Activated CD8-positive, alpha-beta memory T cell treated with anti-CD3 and anti-CD28 coated beads, Interleukin-2, amount 50 U/mL, for 24 hours (primary cell): Measurements from ENCODE around the gene CPLANE2.
"Not testable (repeated sequence)": the region's sequence is repeated elsewhere in the genome, so short reads cannot be mapped to it uniquely, and the experiment has no call there.

ENCODE experiments used
- DNase-seq: peaks from one replicate; pipeline ENCODE4 v3.0.0-alpha.2; 2020; ENCODE audit errors: extremely low read depth

CPLANE2 gene

GRCh38 chr1:16236511-16237342 is at the start of gene CPLANE2:
Gene CPLANE2, minus strand, starts transcription at chr1:16237183. Its CDS starts 441 bp downstream, at chr1:16236742.
- DNase-seq, result peak; percentile 86

DNA sequence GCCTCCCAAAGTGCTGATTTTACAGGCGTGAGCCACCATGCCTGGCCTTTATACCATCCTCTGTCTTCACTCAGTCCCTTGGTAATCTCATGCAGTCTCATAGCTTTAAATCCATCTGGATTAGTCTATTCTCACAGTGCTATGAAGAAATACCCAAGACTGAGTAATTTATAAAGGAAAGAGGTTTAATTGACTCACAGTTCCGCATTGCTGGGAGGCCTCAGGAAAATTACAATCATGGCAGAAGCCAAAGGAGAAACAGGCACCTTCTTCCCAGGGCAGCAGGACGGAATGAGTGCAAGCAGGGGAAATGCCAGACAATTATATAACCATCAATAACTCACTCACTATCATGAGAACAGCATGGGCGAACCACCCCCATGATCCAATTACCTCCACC is 49.1 kb upstream of the CPLANE2 start:
- DNase-seq, result no peak

GRCh38 chr1:16281765-16282164 is 44.8 kb upstream of the CPLANE2 start:
- DNase-seq, result no peak

DNA sequence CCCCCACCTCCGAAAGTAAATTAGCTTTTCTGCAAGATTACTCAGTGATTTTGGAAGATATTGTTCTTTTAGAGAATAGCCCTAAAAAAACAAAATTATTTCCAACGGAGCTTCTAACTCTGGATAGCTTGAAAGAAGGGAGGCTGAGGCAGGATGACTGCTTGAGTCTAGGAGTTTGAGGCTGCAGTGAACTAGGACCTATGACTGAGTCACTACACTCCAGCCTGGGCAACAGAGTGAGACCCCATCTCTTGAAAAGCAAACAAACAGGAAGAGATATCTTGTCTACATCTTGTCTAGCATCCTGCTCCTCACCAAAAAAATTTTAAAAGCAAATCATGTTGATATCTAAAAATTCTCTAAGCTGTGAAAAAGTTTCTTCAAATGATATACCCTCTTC is 42.2 kb upstream of the CPLANE2 start:
- DNase-seq, result no peak

DNA sequence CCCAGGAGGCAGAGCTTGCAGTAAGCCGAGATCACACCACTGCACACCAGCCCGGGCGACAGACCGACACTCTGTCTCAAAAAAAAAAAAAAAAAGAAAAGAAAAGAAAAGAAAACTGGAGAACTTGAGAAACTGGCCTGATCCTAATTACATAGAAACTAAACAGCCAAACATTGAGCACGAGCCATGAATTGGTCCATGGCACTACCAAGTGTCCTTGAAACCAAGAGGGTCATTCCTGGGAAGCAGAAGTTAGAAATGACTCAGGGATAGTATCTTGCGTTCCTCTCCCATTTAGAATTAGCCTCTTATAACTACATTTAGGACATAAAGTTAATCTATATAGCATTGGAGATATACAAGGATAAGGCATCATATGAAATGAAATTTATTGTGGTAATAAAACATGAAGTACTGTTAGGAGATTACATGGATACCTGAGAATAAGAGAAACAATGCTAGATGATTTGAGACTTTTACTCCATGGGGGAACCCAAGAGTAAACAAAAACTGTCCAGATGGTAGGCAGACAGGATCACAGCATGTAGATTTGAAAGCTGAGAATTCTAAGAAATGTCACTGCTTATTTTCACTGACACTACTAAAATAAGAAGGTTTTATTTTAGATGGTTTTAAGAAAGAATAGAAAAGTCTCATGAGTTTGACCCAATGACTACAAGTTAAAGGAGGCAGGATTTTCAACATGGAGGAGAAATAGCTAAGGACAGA is 39.5 kb upstream of the CPLANE2 start:
- DNase-seq, result no peak

DNA sequence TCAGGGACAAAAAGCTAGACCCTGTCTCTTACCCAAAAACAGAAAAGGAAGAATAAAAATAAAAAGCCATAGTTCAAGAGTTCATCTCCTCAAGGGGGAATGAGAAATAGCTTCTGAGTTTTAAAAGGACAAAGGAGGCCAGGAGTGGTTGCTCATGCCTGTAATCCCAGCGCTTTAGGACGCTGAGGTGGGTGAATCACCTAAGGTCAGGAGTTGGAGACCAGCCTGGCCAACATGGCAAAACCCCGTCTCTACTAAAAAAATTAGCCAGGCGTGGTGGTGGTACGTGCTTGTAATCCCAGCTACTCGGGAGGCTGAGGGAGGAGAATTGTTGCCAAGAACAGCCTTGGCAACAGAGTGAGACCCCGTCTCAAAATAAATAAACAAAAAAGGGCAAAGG is 38.6 kb upstream of the CPLANE2 start:
- no peak for DNase-seq

DNA sequence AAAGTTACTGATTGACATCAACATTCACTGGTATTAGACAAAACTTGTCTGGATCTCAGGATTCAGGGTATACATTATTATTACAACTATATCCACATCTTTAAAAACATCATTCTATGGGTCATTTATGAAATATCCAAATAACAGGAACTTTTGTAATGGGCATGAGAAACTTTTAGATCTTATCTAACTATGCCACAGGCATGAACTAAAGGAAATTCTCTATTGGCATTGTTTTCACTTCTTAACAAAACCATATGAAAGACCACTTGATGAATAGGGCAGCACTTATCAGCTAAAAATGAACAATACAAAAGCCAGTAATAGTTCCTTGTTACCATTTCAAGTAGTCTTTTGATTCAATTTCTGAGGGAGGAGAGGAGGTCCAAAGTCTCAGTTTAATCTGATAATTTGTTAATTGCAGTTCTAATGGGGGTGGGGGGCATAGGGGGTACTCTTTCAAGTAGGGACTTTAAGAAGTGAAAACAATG is 30.8 kb upstream of the CPLANE2 start:
- no peak for DNase-seq

DNA sequence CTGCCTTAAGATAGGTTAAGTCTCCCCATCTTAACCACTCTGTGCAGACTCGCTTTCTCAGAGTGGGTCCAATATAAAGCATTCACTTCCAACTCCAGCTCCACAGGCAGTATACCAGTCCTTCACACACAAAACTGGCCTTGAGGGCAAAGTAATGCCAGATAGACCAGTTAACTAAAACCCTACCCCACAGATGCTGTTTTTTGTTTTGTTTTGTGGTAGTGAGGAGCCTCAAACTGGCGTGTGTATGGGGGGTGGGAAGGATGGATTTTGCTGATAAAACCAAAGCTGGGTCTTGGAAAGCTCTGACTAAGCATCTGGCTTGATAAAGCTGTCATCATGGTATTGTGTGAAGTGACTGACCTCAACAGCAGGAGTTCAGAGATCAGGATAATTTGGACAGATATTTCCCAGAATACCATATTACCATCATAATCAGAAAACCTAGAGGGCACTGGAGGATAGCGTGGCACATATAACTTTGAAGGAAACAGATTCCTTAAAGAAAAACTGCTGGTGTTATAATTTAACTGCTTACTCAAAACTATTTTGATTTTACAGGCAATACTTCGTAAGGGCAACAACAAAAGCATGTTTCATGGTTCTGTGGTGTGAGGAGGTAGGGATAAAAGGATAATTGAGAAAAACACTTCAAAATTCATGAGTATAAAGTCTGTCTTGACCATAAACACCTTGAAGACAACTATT is 29.6 kb upstream of the CPLANE2 start:
- DNase-seq, result no peak

DNA sequence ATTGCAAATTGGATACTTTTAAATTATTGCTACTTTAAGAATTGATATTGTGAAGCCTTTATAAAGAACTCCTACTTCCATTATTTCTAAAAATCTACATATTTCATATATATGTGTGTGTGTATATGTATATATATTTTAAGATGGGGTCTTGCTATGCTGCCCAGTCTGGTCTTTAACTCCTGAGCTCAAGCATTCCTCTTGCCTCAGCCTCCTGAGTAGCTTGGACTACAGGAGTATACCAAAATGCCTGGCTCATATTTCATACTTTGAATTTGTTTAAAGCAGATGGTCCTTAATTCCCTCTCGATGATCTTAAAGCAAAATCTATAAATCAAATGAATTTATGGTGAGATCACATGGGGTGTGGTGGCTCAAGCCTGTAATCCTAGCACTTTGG is 25.1 kb upstream of the CPLANE2 start:
- no peak for DNase-seq

- DNase-seq, result no peak
Measured at GRCh38 chr1:16260814-16261213, 23.8 kb upstream of the CPLANE2 start.

GRCh38 chr1:16258591-16259135 is 21.7 kb upstream of the CPLANE2 start:
- DNase-seq, result no peak

DNA sequence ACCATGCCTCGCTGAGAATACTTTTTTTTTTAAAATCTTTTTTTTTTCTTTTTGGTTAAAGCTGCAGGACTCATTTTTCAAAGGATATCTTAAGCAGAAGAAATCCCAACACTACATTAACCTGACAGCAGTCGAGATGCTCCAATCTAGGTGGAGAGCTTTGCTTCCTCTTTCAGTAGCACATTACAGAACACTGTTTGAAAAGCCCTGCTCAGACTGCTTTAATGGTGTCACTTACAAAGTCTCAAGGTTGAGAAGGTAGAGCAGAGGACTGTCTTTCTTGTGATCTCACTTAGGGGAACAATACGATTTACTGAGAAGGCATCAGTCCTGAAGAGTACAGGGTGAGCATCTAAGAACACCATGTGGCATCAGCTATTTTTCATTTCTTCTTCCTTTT is 21.0 kb upstream of the CPLANE2 start:
- no peak for DNase-seq

GRCh38 chr1:16257556-16257955 is 20.6 kb upstream of the CPLANE2 start:
- DNase-seq, result not testable (repeated sequence)

GRCh38 chr1:16256478-16256877 is 19.5 kb upstream of the CPLANE2 start:
- no peak for DNase-seq

GRCh38 chr1:16254263-16254928 is 17.4 kb upstream of the CPLANE2 start:
- DNase-seq, result no peak

DNA sequence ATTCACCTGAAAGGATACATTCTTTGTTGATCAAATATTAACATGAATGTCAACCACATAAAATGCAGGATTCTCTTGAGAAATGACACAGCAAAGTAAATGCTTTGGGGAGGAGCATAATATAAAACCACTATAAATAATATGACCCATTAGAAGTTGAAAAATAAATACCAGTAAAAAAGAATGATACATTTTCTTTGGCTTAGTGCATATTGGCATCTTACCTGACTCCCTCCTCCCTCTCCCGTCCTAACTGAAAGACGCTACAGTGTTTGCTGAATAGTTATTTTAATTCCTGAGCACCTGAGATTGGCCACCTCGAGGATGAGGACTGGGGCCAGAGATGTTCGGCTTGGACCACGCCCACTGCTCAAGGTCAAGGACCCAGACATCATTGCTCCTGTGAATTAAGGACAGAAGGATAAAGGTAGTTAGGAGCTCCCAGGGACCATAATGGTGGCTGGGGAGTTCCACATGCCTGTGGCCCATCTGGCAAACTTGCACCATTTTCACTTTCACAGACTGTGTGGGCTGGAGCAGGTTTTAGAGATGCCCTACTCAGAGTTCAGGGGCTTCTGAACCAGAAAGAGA is 16.4 kb upstream of the CPLANE2 start:
- DNase-seq, result no peak

GRCh38 chr1:16252912-16253311 is 15.9 kb upstream of the CPLANE2 start:
- DNase-seq, result no peak

- no peak for DNase-seq
Measured at GRCh38 chr1:16251381-16251780, 14.4 kb upstream of the CPLANE2 start.

DNA sequence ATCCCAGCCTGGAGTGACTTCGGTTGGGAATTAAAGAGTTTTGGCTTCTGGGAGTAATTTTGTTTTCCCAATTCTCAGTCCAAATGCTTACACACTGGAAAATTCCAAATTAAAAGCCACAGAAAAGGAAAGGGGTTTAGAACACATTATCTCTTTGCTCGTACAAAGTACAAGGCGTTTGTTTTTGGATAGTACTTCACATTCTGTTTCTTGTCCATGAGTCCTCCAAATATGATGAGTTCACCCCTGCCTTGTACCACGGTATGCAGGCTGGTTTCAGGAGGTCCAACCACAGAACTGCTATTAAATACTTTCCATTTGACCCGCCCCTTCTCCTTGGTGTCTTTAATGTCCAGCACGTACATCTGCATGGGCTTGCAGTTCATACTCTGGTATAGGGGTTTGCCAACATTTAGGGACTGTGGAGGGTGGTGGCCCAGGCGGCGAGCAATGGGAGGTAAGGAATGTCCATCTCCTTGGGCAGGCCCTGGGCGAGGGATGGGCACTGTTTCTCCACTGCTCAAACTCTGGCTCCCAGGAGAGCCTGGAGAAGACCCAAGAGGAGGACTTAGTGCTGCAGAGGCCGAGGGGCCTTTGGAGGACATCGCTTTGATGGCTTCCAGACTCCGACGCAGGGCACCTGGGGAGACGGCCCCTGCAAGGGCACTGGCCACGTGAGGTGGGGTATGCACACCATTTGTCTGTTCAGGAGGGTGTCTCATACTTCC is 13.7 kb upstream of the CPLANE2 start:
- DNase-seq, result no peak

GRCh38 chr1:16249596-16250241 is 12.7 kb upstream of the CPLANE2 start:
- no peak for DNase-seq
